Non-pigmented ciliary epithelial cell (primary cell): ENCODE measurements around the gene RALGAPB.
A peak's percentile ranks its signal among the peaks of the same experiment; 100 is the strongest.
"Not testable (repeated sequence)": the region's sequence is repeated elsewhere in the genome, so short reads cannot be mapped to it uniquely, and the experiment has no call there.

Experiments used
- DNase-seq: peaks from one replicate; pipeline ENCODE4 v3.0.0-alpha.2; 2010; ENCODE audit warnings: low read depth

Gene RALGAPB

GRCh38 chr20:38447251-38447661 is 25.4 kb upstream of the RALGAPB start:
- no peak for DNase-seq

GRCh38 chr20:38447931-38448675 is 24.5 kb upstream of the RALGAPB start:
- DNase-seq: no peak

GRCh38 chr20:38449046-38449445 is 23.6 kb upstream of the RALGAPB start:
- no peak for DNase-seq

GRCh38 chr20:38450412-38450975 is 22.1 kb upstream of the RALGAPB start:
- DNase-seq: peak; percentile 56

GRCh38 chr20:38452880-38453624 is 19.6 kb upstream of the RALGAPB start:
- DNase-seq: peak; percentile 46

GRCh38 chr20:38453941-38454340 is 18.7 kb upstream of the RALGAPB start:
- DNase-seq: no peak

- no peak for DNase-seq
These were observed 17.8 kb upstream of the RALGAPB start for GRCh38 chr20:38454556-38455473.

- DNase-seq: no peak
These were observed 14.3 kb upstream of the RALGAPB start for GRCh38 chr20:38458314-38458713.

GRCh38 chr20:38460040-38460623 is 12.5 kb upstream of the RALGAPB start:
- peak; percentile 86 for DNase-seq

- not testable (repeated sequence) for DNase-seq
These were observed 12.0 kb upstream of the RALGAPB start for GRCh38 chr20:38460631-38461030.

GRCh38 chr20:38461167-38461566 is 11.5 kb upstream of the RALGAPB start:
- DNase-seq: not testable (repeated sequence)

- not testable (repeated sequence) for DNase-seq
These were observed 11.1 kb upstream of the RALGAPB start for GRCh38 chr20:38461569-38461968.

GRCh38 chr20:38466171-38466570 is 6.5 kb upstream of the RALGAPB start:
- DNase-seq: no peak

GRCh38 chr20:38466983-38467382 is 5.7 kb upstream of the RALGAPB start:
- DNase-seq: no peak

GRCh38 chr20:38471245-38471644 is 1.4 kb upstream of the RALGAPB start:
- no peak for DNase-seq

GRCh38 chr20:38471987-38472512 is 593 bp upstream of the RALGAPB start:
- no peak for DNase-seq

GRCh38 chr20:38473367-38473795 is 738 bp downstream of the RALGAPB start:
- DNase-seq: no peak

GRCh38 chr20:38477747-38478146 is 5.1 kb downstream of the RALGAPB start:
- no peak for DNase-seq

GRCh38 chr20:38479596-38479995 is 7.0 kb downstream of the RALGAPB start:
- no peak for DNase-seq

GRCh38 chr20:38485041-38485440 is 12.4 kb downstream of the RALGAPB start:
- DNase-seq: no peak

GRCh38 chr20:38489181-38489580 is 16.5 kb downstream of the RALGAPB start:
- no peak for DNase-seq
